HG02973 (cell line): ENCODE measurements around the gene EPHA4.

ENCODE experiments used
- ATAC-seq: cut with Tn5 transposase; IDR thresholded peaks from one replicate; pipeline ENCODE4 v1.9.1; 2021; ENCODE audit warnings: moderate library complexity; ENCODE audit not compliant: unreplicated experiment

The EPHA4 gene

DNA sequence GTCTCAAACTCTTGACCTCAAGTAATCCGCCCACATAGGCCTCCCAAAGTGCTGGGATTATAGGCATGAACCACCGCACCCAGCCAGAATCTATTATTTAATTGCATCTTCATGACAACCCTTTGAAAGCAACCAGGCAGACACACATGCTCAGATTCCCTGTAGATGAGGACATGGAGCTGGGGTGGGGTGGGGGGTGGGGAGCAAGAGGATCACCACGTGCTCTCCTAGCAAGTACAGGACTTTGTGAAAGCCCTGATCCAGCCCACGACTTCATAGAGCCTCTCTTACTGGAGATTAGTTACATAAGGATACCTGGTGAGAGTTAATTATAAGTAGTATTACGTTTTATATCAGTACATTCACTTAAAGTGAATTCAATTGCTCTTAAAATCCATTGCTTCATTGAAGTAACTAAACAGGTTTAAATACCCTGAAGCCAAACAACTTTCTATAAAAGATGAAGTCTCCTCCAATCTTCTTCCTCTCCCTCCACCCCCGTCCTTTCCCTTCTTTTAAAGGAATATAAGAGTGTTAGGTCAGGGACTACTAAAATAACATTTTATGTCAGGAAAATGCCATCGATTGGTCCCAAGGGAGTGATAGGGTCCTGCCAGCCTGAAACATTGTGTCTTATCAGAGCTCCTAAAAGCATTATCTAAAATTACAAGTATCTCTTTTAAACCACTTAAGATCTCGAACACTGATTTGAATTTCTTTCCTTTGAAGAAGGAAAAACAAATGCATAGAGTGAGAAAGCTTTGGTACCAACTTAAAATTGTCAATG lies 123.9 kb downstream of the EPHA4 start:
- ATAC-seq: no peak

GRCh38 chr2:221447310-221447709 lies 124.8 kb downstream of the EPHA4 start:
- no peak for ATAC-seq

DNA sequence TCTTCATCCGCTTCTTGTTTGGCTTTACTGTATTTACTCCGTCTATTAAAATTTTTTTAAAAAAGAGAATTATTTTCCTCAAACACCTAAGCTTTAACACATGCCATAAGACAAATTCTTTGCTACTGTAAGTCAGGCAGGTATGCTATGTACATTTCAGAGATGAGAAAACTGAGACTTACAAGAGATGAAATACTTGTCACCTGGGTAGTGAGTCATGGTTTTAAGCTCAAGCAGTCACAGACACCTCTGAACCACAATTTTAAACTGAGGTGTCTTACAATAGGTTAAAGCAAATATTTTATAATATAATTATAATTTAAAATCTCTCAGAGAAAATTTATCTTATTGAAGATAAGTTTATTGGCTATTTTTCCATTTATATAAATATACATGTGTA lies 126.0 kb downstream of the EPHA4 start:
- no peak for ATAC-seq

GRCh38 chr2:221444106-221444505 lies 128.0 kb downstream of the EPHA4 start:
- no peak for ATAC-seq

DNA sequence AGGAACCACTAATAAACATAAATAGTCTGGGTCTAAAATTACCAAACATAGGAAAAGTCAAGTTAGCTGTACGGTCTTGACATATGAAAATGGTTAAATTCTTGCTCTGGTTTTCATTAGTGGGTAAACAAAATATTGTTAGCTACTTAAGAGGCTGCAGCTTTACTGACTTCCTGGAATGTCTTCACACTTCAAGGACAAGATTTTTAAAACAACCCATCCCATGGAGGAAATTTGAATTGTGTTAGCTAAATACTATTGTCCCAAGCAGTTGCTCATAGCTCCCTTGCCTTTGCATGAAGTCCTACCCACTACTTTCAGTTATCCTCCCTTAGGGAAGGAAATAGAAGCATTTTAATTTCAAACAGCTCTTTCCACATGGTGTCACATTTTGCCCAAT lies 128.5 kb downstream of the EPHA4 start:
- ATAC-seq: no peak

GRCh38 chr2:221442128-221442527 lies 130.0 kb downstream of the EPHA4 start:
- ATAC-seq: no peak

DNA sequence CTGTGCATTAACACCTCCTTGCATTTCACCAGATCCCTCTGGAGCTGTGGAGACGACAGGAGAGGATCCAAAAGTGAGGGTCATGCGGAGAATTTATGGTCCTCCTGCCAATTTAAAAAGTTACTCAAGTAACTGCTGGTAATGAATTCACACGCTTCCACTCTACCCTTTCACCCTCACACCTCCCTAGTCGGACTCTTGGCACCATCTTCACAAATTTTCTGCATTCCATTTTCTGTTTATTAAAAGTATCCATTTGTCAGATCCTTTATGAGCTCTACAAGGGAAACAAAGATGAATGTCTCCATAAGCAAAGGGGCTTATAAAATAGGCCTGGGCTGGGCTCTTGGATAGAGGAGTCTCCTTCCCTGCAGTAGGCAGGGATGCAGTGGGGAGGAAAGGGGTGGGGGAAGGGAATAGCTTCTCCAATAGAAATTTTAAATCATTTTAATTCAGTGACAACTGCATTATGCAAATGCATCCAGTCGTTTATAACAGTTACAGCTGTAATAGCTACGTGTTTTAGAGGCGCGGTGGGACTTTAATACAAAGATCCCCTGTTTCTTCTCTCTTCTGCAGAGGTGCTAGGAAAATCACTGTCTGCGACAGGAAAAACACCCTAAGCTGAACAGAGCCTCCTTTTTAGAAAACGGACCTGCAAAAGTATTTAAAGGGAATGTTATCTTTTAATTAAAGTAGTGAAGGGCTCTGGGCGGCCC lies 132.2 kb downstream of the EPHA4 start:
- no peak for ATAC-seq

DNA sequence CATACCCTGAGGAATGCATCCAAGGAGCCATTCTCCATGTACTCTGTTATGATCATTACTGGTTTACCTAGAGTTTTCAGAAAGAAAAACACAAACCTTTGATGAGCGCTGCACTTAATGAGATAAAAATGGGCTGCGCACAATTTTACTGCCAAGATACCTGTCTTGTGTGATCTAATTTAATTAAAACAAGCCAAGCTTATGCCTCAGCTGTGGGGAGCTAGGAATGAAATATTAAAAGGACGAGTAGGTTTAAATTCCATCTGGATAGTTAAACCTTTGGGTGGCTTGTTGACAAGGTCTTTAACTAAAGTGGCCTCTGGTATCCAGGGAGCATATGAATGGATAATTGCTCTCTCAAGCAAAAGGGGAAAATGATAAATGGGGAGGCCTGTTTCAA lies 135.0 kb downstream of the EPHA4 start:
- no peak for ATAC-seq

DNA sequence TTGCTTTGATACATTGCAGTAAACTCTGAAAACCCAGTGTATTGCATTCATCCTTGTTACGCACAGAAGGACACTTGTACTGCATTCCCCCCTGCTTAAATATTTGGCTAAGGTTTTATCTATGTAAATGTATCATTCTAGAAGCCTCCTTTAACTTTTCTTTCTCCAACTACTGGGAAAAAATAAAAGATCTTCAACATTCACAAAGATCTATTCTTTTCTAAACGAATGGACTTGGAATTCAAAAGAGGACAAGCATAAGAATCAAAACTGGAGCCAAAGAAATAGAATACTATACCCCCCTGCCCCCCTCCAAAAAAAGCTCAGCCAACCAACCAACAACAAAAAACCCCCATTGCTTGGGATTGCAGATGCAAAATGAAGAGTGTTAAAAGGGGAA lies 136.9 kb downstream of the EPHA4 start:
- no peak for ATAC-seq

- ATAC-seq: no peak
Measured at GRCh38 chr2:221434142-221434541, 138.0 kb downstream of the EPHA4 start.

GRCh38 chr2:221431477-221431876 lies 140.6 kb downstream of the EPHA4 start:
- no peak for ATAC-seq

- no peak for ATAC-seq
Measured at GRCh38 chr2:221429741-221430491, 142.2 kb downstream of the EPHA4 start.

DNA sequence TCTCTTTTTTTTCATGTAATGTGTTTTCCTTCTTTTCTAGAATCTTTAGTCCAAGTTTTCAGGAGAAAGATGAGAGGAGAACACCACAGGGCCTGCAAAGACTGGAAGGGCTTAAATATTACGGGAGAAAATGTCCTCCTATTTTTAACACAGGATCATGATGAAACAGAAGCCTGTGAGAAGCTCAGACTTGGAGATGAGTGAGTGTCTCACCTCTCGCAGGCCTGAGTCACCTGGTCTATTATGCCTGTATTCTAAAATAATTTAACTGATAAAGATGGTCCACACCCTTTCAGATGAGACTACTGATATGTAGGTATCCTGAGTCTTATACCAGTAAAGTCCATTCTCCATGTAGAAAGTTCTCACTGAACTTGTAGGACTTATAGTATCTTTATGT lies 143.2 kb downstream of the EPHA4 start:
- no peak for ATAC-seq

GRCh38 chr2:221426929-221427328 lies 145.2 kb downstream of the EPHA4 start:
- no peak for ATAC-seq

DNA sequence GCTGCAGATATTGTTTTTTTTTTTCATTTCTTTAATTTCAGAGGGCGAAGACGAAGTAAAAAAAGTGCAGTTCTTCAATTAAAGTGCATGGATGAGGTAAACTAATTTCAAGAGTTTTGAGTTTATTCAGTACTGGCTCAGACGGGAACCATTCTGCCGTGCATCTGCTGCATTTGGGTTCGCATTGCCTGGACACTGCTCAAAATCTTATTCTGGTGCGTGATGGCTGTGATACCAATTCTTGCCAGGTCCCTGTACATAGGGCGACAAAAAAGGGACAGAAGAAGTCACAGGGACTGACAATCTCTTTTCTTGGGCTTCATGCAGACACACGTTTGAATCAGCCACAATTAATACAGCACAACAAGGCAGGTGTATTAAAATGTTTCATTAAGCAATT lies 146.2 kb downstream of the EPHA4 start:
- ATAC-seq: no peak

DNA sequence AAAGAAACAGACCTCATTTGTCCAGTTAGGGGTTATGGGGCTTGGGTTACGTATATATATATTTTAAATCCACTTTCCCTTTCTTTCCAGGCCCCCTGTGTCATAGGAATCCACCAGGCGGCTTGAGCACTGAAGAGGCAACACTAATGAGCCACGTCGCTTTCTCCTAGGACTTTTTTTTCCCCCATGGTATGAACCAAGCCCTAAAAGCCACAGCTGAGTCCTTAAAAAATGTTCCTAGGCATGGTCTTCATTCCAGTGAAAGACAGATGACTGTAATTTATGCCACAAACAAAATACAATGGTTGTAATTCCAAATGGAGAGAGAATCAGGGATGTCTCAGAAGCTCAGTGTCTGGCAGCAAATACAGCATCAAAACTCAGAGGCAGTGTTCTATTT lies 146.8 kb downstream of the EPHA4 start:
- ATAC-seq: no peak

DNA sequence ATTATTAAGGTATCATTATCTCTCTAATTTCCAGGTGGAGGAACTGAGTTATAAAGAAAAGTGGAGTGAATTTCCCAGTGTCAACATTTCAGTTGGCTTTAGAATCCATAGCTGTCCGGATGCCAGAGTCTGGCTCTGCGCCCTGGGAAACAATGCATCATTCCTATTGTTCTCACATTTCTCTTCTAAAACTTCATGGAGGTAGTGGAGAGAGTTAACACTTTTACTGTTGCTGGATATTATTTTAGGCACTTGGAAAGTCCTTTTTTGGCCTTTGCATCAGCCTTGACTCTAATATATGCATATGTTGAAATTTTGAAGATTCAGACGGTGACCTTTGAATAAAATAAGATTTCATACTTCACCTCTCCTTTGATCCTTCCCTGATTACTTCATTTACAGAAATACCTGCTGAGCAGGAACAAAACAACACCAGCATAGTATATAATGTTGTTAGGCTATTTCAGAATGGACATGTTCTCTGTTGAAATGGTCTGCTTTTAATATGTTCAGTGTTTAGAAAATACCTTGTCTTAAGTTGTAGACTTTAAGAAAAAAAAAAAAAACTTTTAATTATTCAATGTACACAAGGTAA lies 148.8 kb downstream of the EPHA4 start:
- no peak for ATAC-seq

DNA sequence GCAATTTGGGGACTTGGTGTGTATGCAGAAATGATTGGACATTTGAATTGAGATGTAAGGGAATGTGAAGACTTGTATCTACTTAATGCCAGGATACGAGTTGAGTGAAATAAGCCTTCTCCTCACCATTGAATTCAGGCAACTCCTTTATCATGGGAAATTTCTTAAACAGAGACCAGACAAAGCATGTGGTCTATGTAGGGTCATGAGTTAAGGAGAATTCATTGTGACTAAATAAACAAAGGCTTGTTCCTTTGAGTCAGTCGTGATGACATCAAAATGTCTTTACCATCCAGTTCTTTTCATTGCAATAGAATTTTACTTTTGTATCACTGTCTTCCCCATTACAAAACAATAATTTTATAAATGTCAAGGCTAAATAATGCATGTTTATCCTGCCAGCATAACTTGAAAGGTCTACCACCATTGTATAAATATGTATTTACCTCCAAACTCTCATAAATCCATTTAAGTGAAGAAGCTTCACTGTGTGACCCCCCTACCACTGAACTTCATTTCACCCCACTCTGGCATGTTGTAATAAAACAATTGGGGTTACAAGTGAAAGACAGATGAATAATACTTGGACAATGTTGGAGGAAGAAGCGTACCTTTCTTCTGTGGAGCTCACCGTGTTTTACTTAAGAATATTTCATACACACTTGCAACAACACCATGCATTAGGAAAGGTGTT lies 149.4 kb downstream of the EPHA4 start:
- ATAC-seq: no peak

- ATAC-seq: no peak
Measured at GRCh38 chr2:221420245-221420644, 151.9 kb downstream of the EPHA4 start.

DNA sequence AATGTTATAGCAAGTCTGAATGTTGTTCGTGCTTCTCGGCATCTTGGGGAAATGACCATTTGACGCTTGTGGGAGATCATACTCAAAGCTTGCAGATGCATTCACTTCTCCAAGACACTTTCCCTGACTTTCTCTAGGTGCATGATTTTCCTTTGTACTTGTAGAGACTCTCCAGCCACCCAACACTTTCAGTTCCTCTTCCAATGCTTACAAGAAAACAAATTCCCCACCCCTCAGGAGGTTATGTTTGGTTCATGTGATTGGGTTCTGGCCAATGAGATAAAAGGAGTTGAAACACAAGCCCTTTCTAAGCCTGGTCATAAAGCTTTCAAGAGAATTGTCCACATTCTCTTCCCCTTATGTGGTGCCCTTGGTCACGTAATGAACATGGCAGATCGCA lies 156.3 kb downstream of the EPHA4 start:
- no peak for ATAC-seq

GRCh38 chr2:221412978-221413377 lies 159.1 kb downstream of the EPHA4 start:
- no peak for ATAC-seq
